Measurements from ENCODE around the gene GRM4.

GRCh38 chr6:34032856-34033255 lies 113.0 kb downstream of the GRM4 start:
- TF ChIP-seq CTCF (IDR thresholded peaks at IDR 0.05; ENCODE audit: low read depth, low read length, missing input control) (no peak), YY1 (IDR thresholded peaks at IDR 0.05) (no peak), GABPA (IDR thresholded peaks at IDR 0.05 in 1 of 2, conservative IDR thresholded peaks at IDR 0.05 in 1 of 2) (no peak), RXRA (IDR thresholded peaks at IDR 0.05) (no peak), REST (IDR thresholded peaks at IDR 0.05) (no peak), MAX (IDR thresholded peaks at IDR 0.05) (no peak), EGR1 (IDR thresholded peaks at IDR 0.05; ENCODE audit: low read depth in 2 of 2) (no peak), JUND (IDR thresholded peaks at IDR 0.05) (no peak), HNF4G (IDR thresholded peaks at IDR 0.05) (no peak), TAF1 (conservative IDR thresholded peaks at IDR 0.05) (no peak), ZBTB33 (IDR thresholded peaks at IDR 0.05) (no peak), NR2F2 (IDR thresholded peaks at IDR 0.05) (no peak), SP1 (IDR thresholded peaks at IDR 0.05) (no peak), ATF3 (IDR thresholded peaks at IDR 0.05) (no peak)
